Activated T-cell treated with anti-CD3 and anti-CD28 coated beads, Interleukin-2, amount 50 U/mL, for 48 hours (primary cell): ENCODE results near the gene RNF13.
A peak's percentile ranks its signal among the peaks of the same experiment; 100 is the strongest.
"Not testable (repeated sequence)": the region's sequence is repeated elsewhere in the genome, so short reads cannot be mapped to it uniquely, and the experiment has no call there.

Experiments used
- DNase-seq, 2 experiments: peaks; one replicate each; pipeline ENCODE4 v3.0.0-alpha.2; 2020

The RNF13 gene

DNA sequence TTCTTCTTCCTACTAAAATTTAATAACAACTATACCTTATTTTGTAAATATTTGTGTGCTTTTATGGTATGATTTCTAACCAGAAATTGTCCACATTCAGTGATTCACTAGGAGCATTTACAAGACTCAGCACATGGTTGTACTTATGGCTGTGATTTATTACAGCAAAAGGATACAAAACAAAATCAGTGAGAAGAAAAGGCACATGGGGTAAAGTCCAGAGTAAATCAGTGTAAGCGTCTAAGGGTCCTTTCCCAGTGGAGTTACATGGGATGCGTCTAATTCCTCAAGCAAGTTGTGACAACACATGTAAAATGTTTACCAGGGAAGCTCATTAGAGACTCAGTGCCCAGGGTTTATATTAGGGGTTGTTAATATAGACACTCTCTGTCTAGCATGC lies 31.1 kb downstream of the RNF13 start:
- no peak for DNase-seq

DNA sequence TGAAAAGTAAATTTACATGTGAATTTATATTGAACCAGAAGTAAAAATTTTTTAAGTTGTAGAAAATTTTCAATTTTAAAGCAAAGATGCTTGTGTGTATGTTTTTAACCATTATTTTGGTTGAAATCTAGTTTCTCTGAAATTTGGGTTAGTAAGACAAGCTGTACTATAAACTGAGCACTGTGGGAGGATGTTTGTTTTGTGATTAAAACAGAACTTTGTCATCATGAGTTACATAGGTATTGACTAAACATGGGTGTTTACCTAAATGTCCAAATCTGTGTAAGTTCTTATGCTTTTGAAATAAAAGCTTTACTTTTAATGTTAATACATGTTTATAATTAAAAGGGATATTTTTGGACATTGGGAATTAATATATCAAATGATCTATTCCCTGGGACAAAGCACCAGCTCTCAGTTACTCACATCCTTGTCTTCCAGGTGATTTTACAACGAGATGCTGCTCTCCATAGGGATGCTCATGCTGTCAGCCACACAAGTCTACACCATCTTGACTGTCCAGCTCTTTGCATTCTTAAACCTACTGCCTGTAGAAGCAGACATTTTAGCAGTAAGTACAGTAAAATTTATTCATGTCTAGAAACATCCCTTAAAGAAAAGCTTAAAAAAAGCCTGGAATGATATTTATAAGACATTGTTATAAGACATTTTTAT lies 32.7 kb downstream of the RNF13 start:
- no peak for DNase-seq

DNA sequence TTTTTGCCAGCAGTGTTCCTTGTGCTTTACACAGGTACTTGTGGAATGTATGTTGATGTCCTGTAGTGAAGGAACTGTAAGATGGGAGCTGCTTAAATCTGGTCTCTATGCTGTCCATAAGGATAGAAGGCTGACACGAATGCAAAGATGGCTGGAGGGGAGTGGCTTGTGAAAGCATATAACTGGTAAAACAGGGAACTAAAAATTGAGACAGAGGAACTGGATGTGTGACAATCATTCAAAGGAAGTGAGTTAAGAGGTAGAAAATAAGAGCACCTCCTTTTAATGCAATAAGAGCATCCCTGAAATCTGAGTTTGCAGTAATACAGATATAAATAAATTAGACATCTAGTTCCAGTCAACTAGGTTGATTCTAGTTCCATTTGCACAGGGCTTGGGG lies 35.2 kb downstream of the RNF13 start:
- no peak for DNase-seq

DNA sequence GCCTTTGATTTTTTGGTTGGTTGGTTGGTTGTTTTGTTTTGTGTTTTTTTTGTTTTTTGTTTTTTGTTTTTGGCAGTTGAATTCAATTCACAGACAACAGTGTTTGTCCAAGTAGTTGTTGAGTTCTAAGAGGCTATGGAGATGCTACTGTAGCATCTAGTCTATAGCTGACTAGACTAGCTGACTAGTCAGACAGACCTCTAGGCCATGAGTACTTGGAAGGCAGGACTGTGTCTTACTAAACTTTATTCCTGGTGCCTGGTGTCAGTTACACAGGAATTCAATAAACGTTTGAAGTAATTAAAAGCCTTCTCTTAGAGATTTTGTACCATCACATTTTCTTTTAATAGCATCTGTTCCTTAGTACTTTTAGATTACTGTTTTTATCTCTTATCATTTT lies 35.7 kb downstream of the RNF13 start:
- no peak for DNase-seq

DNA sequence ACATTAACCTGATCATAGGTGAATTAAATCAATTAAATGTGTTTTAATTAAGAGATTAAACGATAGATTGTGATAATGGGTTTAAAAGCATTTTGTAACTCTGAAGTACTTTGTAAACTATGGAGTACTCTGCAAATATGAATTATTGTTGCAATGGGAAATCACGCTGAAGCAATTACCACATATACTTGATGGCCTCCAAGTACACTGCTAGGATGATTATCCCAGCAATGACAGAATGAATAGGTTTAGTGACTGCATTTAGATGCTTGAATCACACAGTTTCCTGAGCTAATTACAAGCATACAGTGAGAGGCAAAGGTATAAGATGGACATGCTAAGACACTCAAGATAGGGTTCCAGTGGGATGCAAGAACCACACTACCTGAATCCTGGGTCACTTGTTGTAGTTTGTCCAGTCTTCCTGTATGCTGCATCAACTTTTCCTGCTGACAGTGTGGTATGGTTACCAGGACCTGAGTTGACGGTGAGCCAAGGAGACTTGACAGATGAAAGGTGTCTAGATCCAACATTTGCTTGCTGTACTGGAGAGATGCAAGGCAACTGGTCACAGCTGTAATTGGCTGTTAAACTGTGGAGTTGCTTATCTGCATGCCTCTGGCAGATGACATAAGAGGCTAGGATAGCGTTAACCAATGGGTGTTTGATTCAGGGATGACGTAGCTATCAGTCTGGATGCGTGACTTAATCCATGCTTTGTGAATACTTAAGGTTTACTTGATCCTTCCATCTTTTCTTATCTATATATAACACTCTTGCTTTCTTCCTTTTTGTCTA lies 38.0 kb downstream of the RNF13 start:
- no peak for DNase-seq

DNA sequence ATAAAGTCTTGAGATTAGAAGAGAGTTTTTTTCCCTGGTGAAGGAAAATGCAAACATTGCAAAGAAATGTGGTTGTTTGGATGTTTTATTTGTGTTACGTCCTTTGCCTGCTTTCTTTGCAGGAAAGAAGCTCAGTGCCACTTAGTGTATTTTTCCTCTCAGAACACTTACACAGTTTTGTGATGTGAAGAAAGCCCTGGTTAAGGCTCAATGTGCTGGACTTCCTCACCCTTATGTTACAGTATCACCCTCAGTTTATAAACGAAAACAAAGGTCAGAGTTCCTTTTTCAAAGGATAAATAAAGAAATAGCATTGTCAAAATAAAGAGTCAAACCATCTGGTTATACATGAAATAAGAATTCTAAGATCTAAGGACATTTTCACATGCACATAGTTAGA lies 45.9 kb downstream of the RNF13 start:
- DNase-seq: no peak

DNA sequence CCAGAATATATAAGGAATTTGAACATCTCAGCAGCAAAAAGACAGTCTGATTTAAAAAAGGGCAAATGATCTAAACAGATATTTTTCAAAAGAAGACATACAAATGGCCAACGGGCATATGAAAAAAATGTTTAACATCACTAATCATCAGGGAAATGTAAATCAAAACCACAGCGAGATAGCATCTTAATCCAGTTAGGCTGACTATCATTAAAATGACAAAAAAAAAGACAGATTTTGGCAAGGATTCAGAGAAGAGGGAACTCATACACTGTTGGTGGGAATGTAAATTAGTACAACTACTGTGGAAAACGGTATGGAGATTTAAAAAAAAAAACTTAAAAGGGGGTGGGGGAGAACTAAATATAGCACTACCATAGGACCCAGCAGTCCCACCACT lies 47.9 kb downstream of the RNF13 start:
- DNase-seq: no peak

- no peak for DNase-seq
These were observed 54.5 kb downstream of the RNF13 start for GRCh38 chr3:149867563-149867962.

DNA sequence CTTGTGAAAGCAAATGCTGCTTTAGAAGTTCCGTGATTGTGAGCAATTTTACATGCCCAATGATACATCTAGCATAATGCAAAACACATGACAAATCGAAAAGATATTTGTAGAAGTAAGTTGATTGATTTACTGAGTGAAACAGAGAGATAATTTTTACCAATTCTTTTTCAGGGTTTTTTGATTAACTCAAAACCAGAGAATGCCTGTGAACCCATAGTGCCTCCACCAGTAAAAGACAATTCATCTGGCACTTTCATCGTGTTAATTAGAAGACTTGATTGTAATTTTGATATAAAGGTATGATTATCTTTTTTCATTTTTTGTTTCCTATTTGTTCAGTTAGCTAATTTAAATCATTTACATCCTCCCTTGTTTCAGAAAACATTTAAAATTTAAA lies 58.8 kb downstream of the RNF13 start:
- no peak for DNase-seq

DNA sequence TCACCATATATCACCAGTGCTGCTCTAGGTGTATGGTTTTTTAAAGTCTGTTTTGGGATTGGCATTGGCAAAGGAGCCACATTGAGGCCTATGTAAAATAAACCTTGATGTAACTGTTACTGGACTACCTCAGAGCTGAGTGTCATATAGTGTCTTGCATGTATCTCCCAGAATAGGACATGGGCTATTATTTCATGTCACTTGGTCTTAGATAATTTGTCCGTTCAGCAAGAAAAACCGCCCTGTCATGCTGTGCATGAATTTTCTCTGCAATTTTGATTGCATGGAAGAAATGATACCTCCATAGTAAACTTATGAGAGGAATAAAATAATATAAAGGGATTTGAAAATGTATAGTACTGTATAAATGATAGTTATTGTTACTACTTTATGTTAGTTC lies 59.6 kb downstream of the RNF13 start:
- DNase-seq: no peak

DNA sequence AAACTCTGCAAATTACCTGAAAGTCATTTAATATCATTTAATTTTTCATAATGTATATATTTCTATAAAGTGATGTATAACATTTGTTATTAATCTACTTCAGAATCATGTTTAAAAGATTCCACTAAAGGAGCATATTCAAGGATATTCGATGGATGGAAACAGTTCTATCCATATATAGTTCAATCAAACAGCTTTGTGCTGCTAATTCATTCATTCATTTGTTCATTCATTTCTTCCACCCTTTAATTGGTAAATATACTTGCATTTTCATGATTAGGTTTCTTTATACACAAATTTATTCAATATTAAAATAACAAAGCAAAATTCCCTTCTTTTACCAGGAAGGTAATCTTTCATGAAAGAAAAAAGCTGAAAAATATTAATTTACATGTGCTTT lies 64.7 kb downstream of the RNF13 start:
- DNase-seq: no peak

DNA sequence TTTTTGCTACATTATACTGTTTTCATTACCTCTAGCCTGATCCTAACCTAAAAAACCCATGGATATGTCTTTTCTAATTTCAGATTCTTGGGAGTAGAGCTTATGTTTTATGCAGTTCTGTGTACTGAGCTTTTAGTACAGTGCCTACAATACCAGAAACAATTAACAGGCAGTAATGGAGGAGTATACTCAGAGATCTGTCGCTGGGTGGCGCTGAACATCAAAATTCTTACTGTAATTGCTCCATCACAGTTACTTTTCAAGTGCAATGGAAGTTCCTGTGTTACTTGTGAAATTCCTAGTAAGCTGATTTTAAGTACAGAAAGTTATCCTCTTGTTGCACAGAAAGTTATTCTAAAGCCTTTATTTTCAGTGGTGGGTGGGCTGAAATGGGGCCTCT lies 66.9 kb downstream of the RNF13 start:
- peak; percentile 25 to 37 for DNase-seq

DNA sequence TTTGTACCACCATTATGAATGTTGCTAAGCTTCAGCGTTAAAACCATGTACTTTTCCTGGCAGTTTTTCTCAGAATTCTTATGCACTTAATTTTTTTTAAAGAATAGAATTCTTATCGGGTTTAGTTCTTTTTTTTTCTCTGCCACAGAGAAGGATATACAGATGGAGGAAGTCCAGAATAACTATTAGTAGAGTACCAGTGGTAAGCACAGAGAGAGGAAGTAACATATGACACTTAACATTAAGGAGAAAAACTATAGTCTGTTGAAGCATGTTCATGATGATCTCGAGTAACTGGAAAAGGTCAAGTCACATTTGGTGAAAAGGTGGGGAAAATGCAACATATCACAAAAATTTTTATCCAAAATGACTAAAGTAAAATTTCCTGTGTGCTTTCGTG lies 68.9 kb downstream of the RNF13 start:
- DNase-seq: no peak

GRCh38 chr3:149883134-149883533 lies 70.1 kb downstream of the RNF13 start:
- DNase-seq: no peak

DNA sequence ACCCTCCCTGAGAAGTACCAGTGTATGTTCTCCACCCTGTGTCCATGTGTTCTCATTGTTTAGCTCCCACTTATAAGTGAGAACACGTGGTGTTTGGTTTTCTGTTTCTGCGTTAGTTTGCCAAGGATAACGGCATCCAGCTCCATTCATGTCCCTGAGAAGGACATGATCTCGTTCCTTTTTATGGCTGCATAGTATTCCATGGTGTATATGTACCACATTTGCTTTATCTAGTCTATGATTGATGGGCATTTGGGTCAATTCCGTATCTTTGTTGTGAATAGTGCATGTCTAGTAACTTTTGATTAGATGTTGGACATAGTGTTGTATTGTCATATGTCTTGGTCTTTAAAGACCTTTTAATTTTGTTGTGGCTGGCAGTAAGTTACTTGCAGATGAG lies 70.8 kb downstream of the RNF13 start:
- not testable (repeated sequence) for DNase-seq

DNA sequence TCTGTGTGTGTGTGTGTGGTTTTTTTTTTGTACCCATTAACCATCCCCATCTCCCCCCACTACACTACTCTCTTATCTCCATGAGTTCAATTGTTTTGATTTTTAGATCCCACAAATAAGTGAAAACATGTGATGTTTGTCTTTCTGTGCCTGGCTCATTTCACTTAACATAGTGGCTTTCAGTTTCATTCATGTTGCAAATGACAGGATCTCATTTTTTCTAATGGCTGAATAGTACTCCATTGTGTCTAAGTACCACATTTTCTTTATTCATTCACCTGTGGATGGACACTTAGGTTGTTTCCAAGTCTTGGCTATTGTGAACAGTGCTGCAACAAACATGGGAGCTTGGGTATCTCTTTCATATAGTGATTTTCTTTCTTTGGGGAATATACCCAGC lies 71.8 kb downstream of the RNF13 start:
- not testable (repeated sequence) for DNase-seq

DNA sequence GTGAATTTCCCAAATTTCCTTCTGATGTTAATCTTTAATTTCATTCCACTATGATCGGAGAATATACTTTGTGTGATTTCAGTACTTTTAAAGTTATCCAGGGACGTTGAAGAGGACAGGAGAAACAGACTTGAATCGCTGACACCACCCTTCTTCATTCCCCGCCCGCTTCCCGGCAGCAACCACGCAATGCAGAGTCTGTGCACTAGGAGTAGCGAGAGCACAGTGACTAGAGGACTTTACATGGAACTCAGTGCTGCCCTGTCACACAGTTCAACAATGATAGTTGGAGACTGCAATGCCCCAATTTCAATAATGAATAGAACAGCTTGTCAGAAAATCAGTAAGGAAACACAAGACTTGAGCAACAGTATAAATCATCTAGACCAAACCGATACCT lies 73.9 kb downstream of the RNF13 start:
- no peak for DNase-seq

- DNase-seq: no peak
These were observed 78.6 kb downstream of the RNF13 start for GRCh38 chr3:149891621-149892020.

DNA sequence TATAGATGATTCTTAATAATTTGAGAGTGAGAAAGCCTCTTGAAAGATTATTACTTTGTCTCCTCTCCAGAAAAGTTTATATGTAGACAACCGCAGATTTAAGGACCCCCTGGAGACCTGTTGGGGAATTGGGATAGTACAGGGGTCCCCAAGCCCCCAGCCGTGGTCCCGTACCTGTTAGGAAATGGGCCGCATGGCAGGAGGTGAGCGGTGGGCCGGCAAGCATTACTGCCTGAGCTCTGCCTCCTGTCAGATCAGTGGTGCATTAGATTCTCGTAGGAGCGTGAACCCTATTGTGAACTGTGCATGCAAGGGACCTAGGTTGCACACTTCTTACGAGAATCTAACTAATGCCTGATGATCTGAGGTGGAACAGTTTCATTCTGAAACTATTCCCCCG lies 79.4 kb downstream of the RNF13 start:
- no peak for DNase-seq

DNA sequence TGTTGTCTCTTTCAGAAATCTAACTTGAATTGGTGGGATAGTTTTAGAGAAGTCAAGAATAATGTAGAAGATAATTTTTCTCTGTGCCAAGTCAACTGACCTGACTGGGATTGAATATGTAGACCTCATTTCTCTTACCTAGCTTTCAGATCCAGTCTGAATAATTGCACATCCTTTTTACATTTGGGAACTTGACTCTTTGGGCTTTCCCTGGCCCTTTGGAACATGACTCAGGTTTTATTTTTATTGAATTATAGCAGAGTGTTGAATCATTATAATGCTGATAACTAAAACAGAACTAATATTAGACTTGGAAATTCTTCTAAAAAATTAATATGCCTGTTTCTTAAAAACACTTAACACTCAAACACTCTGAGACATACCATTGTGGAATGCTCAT lies 81.2 kb downstream of the RNF13 start:
- no peak for DNase-seq

- DNase-seq: no peak
These were observed 82.3 kb downstream of the RNF13 start for GRCh38 chr3:149895339-149895738.

- no peak for DNase-seq
These were observed 82.8 kb downstream of the RNF13 start for GRCh38 chr3:149895769-149896168.

DNA sequence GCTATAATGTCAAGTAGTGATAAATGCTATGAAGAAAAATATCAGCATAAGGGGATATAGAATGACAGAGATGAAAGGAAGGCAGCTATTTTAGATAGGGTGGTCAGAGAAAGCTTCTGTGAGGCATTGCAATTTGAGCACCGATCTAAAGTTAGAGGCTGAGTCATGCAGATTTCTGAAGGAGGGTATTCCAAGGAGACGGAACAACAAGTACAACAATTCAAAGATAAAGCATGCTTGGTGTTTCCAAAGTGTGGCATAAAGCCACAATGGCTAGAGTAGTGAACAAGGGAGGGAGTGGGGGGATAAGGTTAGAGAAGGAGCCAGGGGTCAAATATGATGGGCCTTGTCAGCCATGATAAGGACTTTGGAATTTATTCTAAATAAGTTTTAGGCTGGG lies 85.8 kb downstream of the RNF13 start:
- DNase-seq: no peak

DNA sequence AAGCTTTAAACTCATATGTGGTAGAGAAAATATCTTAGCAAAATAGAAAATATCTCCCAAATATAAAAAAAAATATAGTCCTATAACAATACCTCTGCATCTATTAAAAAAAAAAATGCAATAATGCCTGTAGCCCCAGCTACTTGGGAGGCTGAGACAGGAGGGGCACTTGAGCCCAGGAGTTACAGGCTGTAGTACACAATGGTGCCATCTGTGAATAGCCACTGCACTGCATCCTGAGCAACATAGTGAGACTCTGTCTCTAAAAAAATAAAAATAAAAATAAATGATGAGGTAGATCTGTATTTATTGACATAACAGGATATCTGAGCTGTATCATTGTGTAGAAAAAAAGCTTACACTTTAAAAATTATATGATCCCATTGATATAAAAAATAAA lies 87.3 kb downstream of the RNF13 start:
- no peak for DNase-seq

GRCh38 chr3:149901770-149902169 lies 88.8 kb downstream of the RNF13 start:
- no peak for DNase-seq
